Upper lobe of left lung (tissue), 6 donors: ENCODE data around the gene OVAAL. TPM values are rescaled to one million over a fixed set of nuclear protein-coding genes. Genes with fewer than 3 reads are reported as not detected.
"Not testable (repeated sequence)": the region's sequence is repeated elsewhere in the genome, so short reads cannot be mapped to it uniquely, and the experiment has no call there.

Source experiments
- ATAC-seq, 2 donors: fragments of 200-7000 bp; cut with Tn5 transposase; one replicate each; pipeline ENCODE4 v1.9.1; 2022; ENCODE audit warnings: mild to moderate bottlenecking in 2 of 2, moderate library complexity in 2 of 2; ENCODE audit not compliant: low FRiP score in 2 of 2
- DNase-seq, 2 donors: peaks; one replicate each; pipeline ENCODE4 v3.0.0-alpha.2; 2019 to 2020
- H3K27ac ChIP-seq, 4 donors: fragments of 200-600 bp; sonication (generic); one replicate each; pipeline ENCODE4 v1.5.1; 2016 to 2019
- H3K27me3 ChIP-seq, 4 donors: fragments of 200-600 bp; sonication (generic); one replicate each; pipeline ENCODE4 v1.5.1; 2017 to 2019
- H3K36me3 ChIP-seq, 4 donors: fragments of 200-600 bp; sonication (generic); one replicate each; pipeline ENCODE4 v1.5.1; 2016 to 2019
- H3K4me1 ChIP-seq, 4 donors: fragments of 200-600 bp; sonication (generic); one replicate each; pipeline ENCODE4 v1.5.1; 2018 to 2019
- H3K4me3 ChIP-seq, 4 donors: fragments of 200-600 bp; sonication (generic); one replicate each; pipeline ENCODE4 v1.5.1; 2017 to 2019; ENCODE audit warnings: mild to moderate bottlenecking in 2 of 4, moderate library complexity in 1 of 4
- H3K9me3 ChIP-seq, 4 donors: fragments of 200-600 bp; sonication (generic); one replicate each; pipeline ENCODE4 v1.5.1; 2018 to 2019
- EP300 ChIP-seq, 4 donors: sonication (generic); formaldehyde crosslinking; IDR thresholded peaks; one replicate each; pipeline ENCODE4 v1.5.1; 2017; ENCODE audit warnings: antibody characterized with exemption in 4 of 4, control low read depth in 2 of 4
- POLR2A ChIP-seq, 4 donors: fragments of 450-650 bp; IDR thresholded peaks; one replicate each; pipeline ENCODE4 v1.5.1; 2016 to 2017; ENCODE audit warnings: antibody characterized with exemption in 4 of 4, mild to moderate bottlenecking in 2 of 4
- POLR2AphosphoS5 ChIP-seq, 2 donors: sonication (generic); formaldehyde crosslinking; IDR thresholded peaks; one replicate each; pipeline ENCODE4 v1.5.1; 2017; ENCODE audit warnings: antibody characterized with exemption in 2 of 2
- WGBS, 2 donors: methylation state at CpG; one replicate each; pipeline ENCODE4 v1.1.5; 2017 to 2018; 5-methylcytosine and 5-hydroxymethylcytosine counted together
- total RNA-seq, 6 donors: library from RNA; depleted of rRNA in 4 of 6; stranded (reverse); fragments of >200 nt in 4 of 6; gene quantifications; one replicate each; pipeline versions ENCODE4 v1.1.0 to v1.2.1, GENCODE V29; 2016 to 2021
- TF ChIP-seq, protein P1 (sequence below), 6 experiments: fragments of 450-650 bp in 4 of 6; fragments of 200-600 bp in 2 of 6; sonication (generic) in 2 of 6; IDR thresholded peaks; one replicate each; pipeline ENCODE4 v1.5.1; 2016 to 2019; ENCODE audit warnings: antibody characterized with exemption in 6 of 6
- donor health status: DM: no; HTN: no; CAD: no; lungs with moderate emphysema.
- donor health status: DM: no; HTN: yes; CAD: no; lungs with severe emphysema.

OVAAL gene
- total RNA-seq, 6 donors from 2014 or later, result not detected

GRCh38 chr1:180550241-180550640 lies 8.5 kb upstream of the OVAAL start:
- WGBS, 2 donors, result 86 to 93% methylated on average over 3 of the region's 3 CpGs
- no peak overlapping the region for H3K27ac ChIP-seq
- DNase-seq, result no peak
- no peak overlapping the region for H3K4me3 ChIP-seq
- TF ChIP-seq, protein P1, sequence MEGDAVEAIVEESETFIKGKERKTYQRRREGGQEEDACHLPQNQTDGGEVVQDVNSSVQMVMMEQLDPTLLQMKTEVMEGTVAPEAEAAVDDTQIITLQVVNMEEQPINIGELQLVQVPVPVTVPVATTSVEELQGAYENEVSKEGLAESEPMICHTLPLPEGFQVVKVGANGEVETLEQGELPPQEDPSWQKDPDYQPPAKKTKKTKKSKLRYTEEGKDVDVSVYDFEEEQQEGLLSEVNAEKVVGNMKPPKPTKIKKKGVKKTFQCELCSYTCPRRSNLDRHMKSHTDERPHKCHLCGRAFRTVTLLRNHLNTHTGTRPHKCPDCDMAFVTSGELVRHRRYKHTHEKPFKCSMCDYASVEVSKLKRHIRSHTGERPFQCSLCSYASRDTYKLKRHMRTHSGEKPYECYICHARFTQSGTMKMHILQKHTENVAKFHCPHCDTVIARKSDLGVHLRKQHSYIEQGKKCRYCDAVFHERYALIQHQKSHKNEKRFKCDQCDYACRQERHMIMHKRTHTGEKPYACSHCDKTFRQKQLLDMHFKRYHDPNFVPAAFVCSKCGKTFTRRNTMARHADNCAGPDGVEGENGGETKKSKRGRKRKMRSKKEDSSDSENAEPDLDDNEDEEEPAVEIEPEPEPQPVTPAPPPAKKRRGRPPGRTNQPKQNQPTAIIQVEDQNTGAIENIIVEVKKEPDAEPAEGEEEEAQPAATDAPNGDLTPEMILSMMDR (IDR thresholded peaks at IDR 0.05), result no peak
- no peak for TF ChIP-seq POLR2A (IDR thresholded peaks at IDR 0.05)
- TF ChIP-seq POLR2AphosphoS5 (IDR thresholded peaks at IDR 0.05), result no peak
- no peak for TF ChIP-seq EP300 (IDR thresholded peaks at IDR 0.05)
- H3K9me3 ChIP-seq, result no peaks in the 10 kb centered on the region
- ATAC-seq, result no peak
- no peaks in the 10 kb centered on the region for H3K27me3 ChIP-seq
- H3K4me1 ChIP-seq, result no peaks in the 10 kb centered on the region
- H3K36me3 ChIP-seq, result no peaks in the 10 kb centered on the region

DNA sequence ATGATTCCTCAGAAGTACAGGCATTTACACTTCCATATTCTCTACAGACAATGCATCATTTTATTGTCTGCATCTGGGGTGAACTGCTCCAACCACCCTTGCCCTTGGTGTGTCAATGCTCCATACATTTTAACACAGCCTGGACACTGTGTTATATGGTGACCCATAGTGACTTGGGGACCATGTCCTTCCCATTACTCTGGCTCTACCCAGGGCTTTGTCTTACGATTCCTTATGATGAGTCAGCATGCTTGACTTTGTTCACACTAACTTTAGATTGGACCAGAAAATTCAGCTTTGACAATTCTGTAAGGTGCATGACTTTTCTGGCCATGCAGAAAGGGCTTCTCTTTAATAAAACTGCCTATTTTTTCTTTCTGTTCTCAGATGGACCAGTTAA lies 6.8 kb upstream of the OVAAL start:
- ATAC-seq (no peak), DNase-seq (no peak)
- TF ChIP-seq POLR2AphosphoS5 (IDR thresholded peaks at IDR 0.05) (no peak), POLR2A (IDR thresholded peaks at IDR 0.05) (no peak), EP300 (IDR thresholded peaks at IDR 0.05) (no peak)
- TF ChIP-seq, protein P1 (IDR thresholded peaks at IDR 0.05), result no peak
- Histone ChIP-seq H3K27ac (no peak overlapping the region), H3K4me3 (no peak overlapping the region), H3K27me3 (no peaks in the 10 kb centered on the region), H3K9me3 (no peaks in the 10 kb centered on the region), H3K36me3 (no peaks in the 10 kb centered on the region), H3K4me1 (no peaks in the 10 kb centered on the region)
- 79 to 82% methylated on average over 1 of the region's 1 CpG for WGBS, 2 donors

DNA sequence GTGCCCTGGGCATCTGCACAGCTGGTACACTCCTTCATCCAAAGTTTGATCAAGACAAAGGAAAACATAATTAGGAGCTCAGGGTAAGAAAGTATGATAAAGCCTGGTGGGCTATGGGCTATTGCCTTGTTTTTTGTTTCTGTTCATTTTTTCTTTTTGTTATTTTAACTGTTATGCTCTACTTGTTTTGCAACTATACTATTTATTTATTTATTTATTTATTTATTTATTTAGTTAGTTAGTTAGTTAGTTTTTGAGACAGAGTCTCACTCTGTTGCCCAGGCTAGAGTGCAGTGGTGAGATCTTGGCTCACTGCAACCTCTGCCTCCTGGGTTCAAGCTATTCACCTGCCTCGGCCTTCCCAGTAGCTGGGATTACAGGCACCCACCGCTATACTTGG lies 5.7 kb upstream of the OVAAL start:
- H3K27ac ChIP-seq, ATAC-seq, H3K27me3 ChIP-seq, H3K4me3 ChIP-seq, H3K36me3 ChIP-seq, DNase-seq, H3K9me3 ChIP-seq, H3K4me1 ChIP-seq: not testable (repeated sequence)
- WGBS, 2 donors, result 92 to 95% methylated on average over 2 of the region's 2 CpGs

GRCh38 chr1:180555411-180555810 lies 3.4 kb upstream of the OVAAL start:
- TF ChIP-seq EP300 (IDR thresholded peaks at IDR 0.05) (no peak), POLR2AphosphoS5 (IDR thresholded peaks at IDR 0.05) (no peak), POLR2A (IDR thresholded peaks at IDR 0.05) (no peak)
- TF ChIP-seq, protein P1 (IDR thresholded peaks at IDR 0.05), result no peak
- H3K36me3 ChIP-seq, result no peaks in the 10 kb centered on the region

DNA sequence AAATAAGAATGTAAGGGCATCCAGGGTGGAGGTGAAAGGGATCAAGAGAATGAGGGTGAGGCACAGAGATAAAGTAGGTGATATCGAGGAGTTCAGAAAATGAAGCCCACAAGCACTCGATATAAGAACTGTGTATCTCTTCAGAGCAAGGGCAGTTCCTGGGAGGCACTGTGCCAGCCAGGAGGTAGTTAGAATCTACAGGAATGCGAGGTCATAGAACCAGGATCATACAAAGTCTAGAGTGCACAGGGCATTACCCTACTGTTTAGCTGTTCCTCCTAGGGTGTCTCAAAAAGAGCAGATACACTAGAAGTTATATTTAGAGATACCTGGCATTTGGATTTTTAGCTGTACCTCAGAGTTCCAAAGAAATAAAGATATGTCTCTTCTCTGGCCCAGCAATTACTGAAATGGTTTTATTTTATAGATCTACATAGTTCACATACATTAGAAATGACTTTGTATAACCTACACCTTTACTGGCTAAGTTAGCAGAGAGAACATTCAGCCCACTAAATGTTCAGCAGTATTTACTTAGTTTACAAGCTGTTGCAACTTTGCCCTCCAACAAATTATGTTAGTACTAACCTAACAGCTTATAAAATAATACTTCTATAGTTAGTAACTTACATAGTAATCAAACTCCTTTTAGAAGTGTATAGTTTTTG lies 1.6 kb downstream of the OVAAL start:
- Histone ChIP-seq H3K36me3 (no peaks in the 10 kb centered on the region), H3K4me1 (peaks cover 0 to 9% (median 3%) of the 10 kb centered on the region in 4 donors), H3K4me3 (no peak overlapping the region), H3K9me3 (no peaks in the 10 kb centered on the region), H3K27me3 (no peaks in the 10 kb centered on the region), H3K27ac (no peak overlapping the region)
- DNase-seq (no peak), ATAC-seq (no peak)
- TF ChIP-seq, protein P1 (IDR thresholded peaks at IDR 0.05), result no peak
- WGBS, 2 donors, result 37 to 58% methylated on average over 3 of the region's 3 CpGs

More at GRCh38 chr1:180555411-180555810, 3.4 kb upstream of the OVAAL start:
- Histone ChIP-seq H3K9me3 (no peaks in the 10 kb centered on the region), H3K27ac (no peak overlapping the region), H3K4me3 (no peak overlapping the region), H3K4me1 (no peaks in the 10 kb centered on the region), H3K27me3 (no peaks in the 10 kb centered on the region)
- ATAC-seq, result no peak
- DNase-seq, result no peak
